ENCODE results near the gene PADI4. TPM values are rescaled to one million over a fixed set of nuclear protein-coding genes. Genes with fewer than 3 reads are reported as not detected.
"Not testable (repeated sequence)": the region's sequence is repeated elsewhere in the genome, so short reads cannot be mapped to it uniquely, and the experiment has no call there.

PADI4 gene
- total RNA-seq, 2 experiments from 2014 or later, result 0.59 to 0.63 TPM

GRCh38 chr1:17365293-17365692 lies 57.3 kb downstream of the PADI4 start:
- POLR2A ChIA-PET, result no interaction called here
- CTCF ChIA-PET, result no interaction called here

GRCh38 chr1:17369466-17369865 lies 61.5 kb downstream of the PADI4 start:
- CTCF ChIA-PET, result no interaction called here

GRCh38 chr1:17370618-17371017 lies 62.6 kb downstream of the PADI4 start:
- CTCF ChIA-PET, result no interaction called here
- POLR2A ChIA-PET, result no interaction called here

More at GRCh38 chr1:17369466-17369865, 61.5 kb downstream of the PADI4 start:
- POLR2A ChIA-PET, result no interaction called here

- POLR2A ChIA-PET, result no interaction called here
- CTCF ChIA-PET, result no interaction called here
These were observed 63.9 kb downstream of the PADI4 start, which contains the start of gene PADI6 for GRCh38 chr1:17371896-17372295. Gene PADI6, plus strand, starts transcription at chr1:17372196. Its CDS starts 50 bp downstream, at chr1:17372246.

GRCh38 chr1:17372955-17373354 lies 65.0 kb downstream of the PADI4 start:
- ChIA-PET CTCF (no interaction called here), POLR2A (no interaction called here)

GRCh38 chr1:17375651-17376050 lies 67.7 kb downstream of the PADI4 start:
- CTCF ChIA-PET, result no interaction called here
- POLR2A ChIA-PET, result no interaction called here

- POLR2A ChIA-PET, result no interaction called here
- CTCF ChIA-PET, result no interaction called here
These were observed 69.4 kb downstream of the PADI4 start for GRCh38 chr1:17377325-17377953.

GRCh38 chr1:17381161-17381560 lies 73.2 kb downstream of the PADI4 start:
- POLR2A ChIA-PET, result no interaction called here

GRCh38 chr1:17392199-17392740 lies 84.3 kb downstream of the PADI4 start:
- ChIA-PET POLR2A (no interaction called here), CTCF (no interaction called here)

More at GRCh38 chr1:17381161-17381560, 73.2 kb downstream of the PADI4 start:
- CTCF ChIA-PET, result no interaction called here

- ChIA-PET POLR2A (no interaction called here), CTCF (no interaction called here)
These were observed 85.2 kb downstream of the PADI4 start for GRCh38 chr1:17393230-17393629.

- ChIA-PET POLR2A (no interaction called here), CTCF (no interaction called here)
These were observed 90.1 kb downstream of the PADI4 start for GRCh38 chr1:17397910-17398695.

- POLR2A ChIA-PET, result no interaction called here
- CTCF ChIA-PET, result no interaction called here
These were observed 92.8 kb downstream of the PADI4 start for GRCh38 chr1:17400725-17401341.

- POLR2A ChIA-PET, result no interaction called here
These were observed 93.8 kb downstream of the PADI4 start for GRCh38 chr1:17401841-17402240.

GRCh38 chr1:17403081-17403480 lies 95.1 kb downstream of the PADI4 start:
- ChIA-PET POLR2A (no interaction called here), CTCF (interaction anchor here (1.2 kb wide), 1 partner anchor 277 kb away, joined by 3 read pairs; no protein-coding TSS in a partner anchor)

More at GRCh38 chr1:17401841-17402240, 93.8 kb downstream of the PADI4 start:
- CTCF ChIA-PET, result no interaction called here

- ChIA-PET POLR2A (no interaction called here), CTCF (no interaction called here)
These were observed 96.2 kb downstream of the PADI4 start for GRCh38 chr1:17404034-17404684.

GRCh38 chr1:17404820-17405219 lies 96.8 kb downstream of the PADI4 start:
- CTCF ChIA-PET, result no interaction called here
- POLR2A ChIA-PET, result no interaction called here

- CTCF ChIA-PET, result no interaction called here
- POLR2A ChIA-PET, result no interaction called here
These were observed 98.1 kb downstream of the PADI4 start for GRCh38 chr1:17405898-17406759.

- POLR2A ChIA-PET, result not testable (repeated sequence)
These were observed 98.9 kb downstream of the PADI4 start for GRCh38 chr1:17406760-17407475.

More at GRCh38 chr1:17406760-17407475, 98.9 kb downstream of the PADI4 start:
- CTCF ChIA-PET, result not testable (repeated sequence)

All from activated CD8-positive, alpha-beta memory T cell treated with anti-CD3 and anti-CD28 coated beads for 36 hours (primary cell).